GM12865 (cell line): ENCODE results near the gene ISM1.

Experiments
- DNase-seq: peaks from one replicate; pipeline ENCODE4 v3.0.0; 2010; ENCODE audit warnings: low read depth
- H3K4me3 ChIP-seq: 2 replicates; pipeline ENCODE4 v1.5.1; 2011; ENCODE audit warnings: mild to moderate bottlenecking, low read depth, low read length, control low read depth
- CTCF ChIP-seq: IDR thresholded peaks from 2 replicates; pipeline ENCODE4 v1.5.1; 2011; ENCODE audit warnings: low read length, control low read depth, low read depth, inconsistent platforms; ENCODE audit not compliant: insufficient read depth; ENCODE audit errors: missing control alignments

The ISM1 gene

DNA sequence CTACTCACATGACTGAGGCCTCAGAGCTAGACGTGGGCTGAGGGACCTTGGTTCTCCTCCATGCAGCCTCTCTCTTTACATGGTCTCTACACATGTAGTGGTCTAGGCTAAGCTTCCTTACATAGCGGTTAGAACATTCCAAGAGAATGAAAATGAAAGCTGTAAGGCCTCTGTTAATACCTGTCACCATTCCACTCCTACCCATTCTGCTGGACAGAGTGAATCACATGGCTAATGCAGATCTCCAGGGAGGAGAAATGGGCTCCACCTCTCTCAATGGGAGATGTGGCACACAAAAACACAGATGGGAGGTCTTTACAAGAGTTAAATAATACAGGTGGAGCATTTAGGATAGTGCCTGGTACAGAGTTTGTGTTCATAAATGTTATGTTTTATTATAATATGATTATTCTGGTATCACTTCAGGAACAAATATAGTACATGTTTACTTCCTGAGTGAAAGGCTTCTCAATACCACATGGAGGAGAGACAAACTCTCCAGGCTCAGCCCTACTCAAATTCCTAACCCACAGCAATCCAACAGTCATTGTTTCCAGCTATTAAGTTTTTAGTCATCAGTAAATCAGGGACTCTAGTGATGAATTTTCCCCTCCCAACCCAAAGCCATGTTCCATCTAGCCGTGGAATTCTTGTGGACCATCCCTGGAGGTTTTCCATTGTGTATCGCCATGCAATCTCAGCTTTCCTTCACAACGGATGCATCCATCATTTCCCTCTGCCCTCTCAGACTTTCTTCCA lies 57.9 kb downstream of the ISM1 start:
- TF ChIP-seq CTCF, result no peak
- no peak overlapping the region for H3K4me3 ChIP-seq
- DNase-seq, result no peak

DNA sequence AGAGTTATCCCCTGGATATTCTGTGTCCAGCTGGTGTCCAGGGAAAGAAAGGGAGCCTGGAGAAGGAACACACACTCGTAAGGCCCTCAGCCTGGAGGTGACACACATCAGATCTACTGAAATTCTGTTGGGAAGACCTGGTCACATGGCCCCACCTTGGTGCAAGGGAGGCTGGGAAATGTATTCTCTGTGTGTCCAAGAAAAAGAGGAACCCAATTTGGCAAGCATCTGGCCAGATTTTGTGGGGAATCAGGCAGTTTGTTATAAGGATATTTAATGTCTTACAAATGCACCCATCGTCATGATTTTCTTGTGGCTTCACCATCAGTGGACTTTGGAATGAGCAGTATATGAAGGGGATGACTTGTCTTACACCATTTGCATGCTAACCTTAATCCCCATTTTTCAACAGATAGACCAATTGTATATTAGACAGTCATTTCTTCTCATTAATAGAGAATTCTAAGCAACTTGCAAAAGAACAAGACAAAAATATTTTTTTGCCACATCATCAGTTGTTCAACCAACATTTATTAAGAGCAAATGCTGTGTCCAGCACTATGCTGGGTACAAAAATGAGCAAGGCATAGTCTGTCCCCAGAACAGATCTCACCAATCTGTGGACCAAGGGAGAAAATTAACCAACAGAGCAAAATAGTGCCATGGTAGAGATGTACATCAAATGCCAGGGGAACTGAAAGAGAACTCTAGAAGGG lies 59.7 kb downstream of the ISM1 start:
- TF ChIP-seq CTCF, result no peak
- no peak overlapping the region for H3K4me3 ChIP-seq
- no peak for DNase-seq

DNA sequence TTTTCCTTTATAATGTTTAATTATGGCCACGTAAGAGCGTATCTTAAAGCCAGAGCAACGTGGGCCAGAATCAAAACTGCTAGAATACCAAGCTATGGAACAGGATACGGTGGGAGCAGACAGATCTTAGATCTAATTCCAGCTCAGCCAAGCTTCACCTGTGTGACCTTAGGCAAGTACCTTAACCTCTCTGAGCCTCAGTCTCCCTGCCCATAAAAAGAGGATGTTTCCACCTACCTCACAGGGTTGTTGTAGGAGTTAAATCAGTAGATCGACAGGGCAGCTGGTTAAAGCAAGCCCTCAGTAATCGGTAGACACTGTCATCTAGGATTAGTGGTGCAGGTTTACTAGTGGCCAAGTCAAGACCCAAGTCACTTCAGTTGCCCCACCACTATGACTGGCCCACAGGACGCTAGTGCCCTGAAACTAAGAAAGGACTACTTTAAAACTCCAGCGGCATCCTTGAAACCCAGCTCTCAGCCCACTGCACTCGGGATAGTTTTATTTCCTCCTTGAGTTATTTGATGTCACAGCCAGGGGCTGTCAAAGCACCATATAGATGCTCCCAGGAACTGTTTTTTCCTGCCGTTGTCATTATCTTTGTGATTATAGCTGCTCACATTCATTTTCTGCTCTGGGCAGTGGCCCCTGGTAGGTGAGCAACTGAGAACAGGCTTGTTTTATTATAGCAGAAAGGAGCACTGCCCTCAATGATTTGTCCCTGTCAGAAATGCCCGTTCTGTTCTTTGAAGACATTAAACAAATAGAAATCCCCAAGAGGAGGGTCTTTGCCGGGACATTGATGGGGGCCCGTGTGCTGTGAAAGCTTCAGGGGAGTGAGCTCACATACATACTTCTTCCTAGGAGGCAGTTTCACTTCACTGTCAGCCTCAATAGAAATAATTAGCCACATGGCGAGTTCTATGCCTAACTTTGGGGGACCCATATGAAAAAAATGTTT lies 63.1 kb downstream of the ISM1 start:
- no peak for DNase-seq
- TF ChIP-seq CTCF, result no peak
- no peak overlapping the region for H3K4me3 ChIP-seq

GRCh38 chr20:13284830-13285229 lies 63.8 kb downstream of the ISM1 start:
- no peak overlapping the region for H3K4me3 ChIP-seq
- no peak for DNase-seq
- no peak for TF ChIP-seq CTCF

- no peak for TF ChIP-seq CTCF
- H3K4me3 ChIP-seq, result no peak overlapping the region
- no peak for DNase-seq
Observed at GRCh38 chr20:13285408-13285807, 64.3 kb downstream of the ISM1 start.

- no peak for TF ChIP-seq CTCF
- no peak for DNase-seq
- no peak overlapping the region for H3K4me3 ChIP-seq
Observed at GRCh38 chr20:13286052-13286451, 65.0 kb downstream of the ISM1 start.
